GM19324 (cell line): ENCODE measurements around the gene SERPINA10.
"Not testable (repeated sequence)": the region's sequence is repeated elsewhere in the genome, so short reads cannot be mapped to it uniquely, and the experiment has no call there.

Experiments
- ATAC-seq: cut with Tn5 transposase; IDR thresholded peaks from one replicate; pipeline ENCODE4 v1.9.1; 2021; ENCODE audit warnings: mild to moderate bottlenecking, moderate library complexity; ENCODE audit not compliant: unreplicated experiment, low FRiP score

SERPINA10 gene

DNA sequence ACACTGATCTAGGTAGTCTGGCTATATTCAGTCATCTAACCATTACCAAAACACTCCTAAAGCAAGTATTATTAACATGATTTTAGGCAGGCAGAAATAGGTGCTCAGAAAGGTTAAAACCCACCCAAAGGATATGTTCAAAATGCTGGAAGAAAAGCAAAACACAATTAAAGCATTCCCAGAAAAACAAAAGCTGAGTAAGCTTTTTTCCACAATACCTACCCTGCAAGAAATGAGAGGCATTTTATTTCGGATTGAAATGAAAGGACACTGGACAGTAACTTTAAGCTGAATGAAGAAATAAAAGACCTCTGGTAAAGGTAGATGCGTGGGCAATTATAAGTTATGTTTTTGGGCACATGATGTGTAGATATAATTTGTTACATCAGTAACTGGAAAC is 21.8 kb upstream of the SERPINA10 start:
- ATAC-seq = no peak

DNA sequence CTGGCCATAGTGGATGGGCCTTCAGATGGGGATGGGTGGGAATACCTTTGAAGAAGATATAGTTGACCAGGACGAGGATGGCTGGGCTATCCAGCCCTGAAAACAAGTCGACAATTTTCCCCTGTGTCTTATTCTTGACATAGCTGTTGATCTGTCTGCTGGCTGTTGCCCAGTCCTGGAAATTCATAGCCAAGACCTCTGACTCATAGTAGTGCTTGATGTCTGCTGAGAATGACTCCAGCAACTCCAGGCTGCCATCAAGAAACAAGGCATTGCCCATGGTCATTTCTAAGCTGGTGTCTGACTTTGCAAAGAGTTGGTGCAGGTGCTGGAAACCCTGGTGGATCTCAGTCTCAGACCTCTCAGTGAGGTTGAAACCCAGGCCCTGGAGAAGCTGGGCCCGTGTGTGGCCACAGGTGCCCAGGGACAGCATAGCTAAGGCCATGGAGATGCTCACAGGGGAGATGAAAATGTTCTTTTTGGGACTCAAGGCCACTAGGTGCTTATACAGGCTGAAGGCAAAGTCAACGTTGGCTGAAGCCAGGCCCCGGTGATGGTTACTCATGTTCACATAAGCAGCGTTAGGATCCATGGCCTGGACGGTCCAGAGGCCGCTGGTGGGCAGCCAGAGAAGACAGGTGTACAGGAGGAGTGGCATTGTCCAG is 21.1 kb upstream of the SERPINA10 start:
- ATAC-seq = no peak

DNA sequence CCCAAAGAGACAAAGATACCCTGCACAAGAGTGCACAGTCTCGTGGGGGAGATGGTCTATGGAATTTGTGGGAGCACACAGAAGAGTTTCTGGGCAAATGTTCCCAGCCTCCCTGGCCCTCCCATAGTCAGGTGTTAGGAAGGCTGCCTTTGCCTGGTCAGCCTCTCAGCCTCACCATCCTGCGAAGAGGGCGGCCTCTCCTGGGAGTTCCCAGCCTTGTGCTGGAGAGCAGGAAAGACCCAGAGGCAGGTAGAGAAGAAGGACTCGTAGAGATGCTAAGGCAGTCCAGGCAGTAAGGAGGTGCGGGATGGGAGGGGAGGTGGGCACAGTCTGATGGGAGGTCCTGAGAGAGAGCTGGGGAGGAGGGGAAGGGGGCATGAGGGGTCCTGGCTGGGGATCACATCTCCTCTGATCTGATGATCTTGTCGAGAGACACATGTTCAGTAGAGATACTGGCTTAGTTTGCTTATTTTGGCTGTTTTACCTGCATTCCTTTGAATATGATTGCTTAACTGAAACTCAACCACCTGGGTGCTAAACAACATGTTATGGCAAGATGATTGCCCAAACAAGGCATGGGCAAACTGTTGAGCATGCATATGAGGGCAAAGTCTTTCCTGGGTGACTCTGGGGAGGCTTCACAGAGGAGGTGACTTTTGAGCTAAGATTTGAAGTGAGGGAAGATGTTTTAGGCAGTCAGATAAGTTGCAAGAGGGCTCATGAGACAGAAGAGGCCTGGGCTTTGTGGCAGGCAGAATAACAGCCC is 19.6 kb upstream of the SERPINA10 start:
- ATAC-seq = no peak

DNA sequence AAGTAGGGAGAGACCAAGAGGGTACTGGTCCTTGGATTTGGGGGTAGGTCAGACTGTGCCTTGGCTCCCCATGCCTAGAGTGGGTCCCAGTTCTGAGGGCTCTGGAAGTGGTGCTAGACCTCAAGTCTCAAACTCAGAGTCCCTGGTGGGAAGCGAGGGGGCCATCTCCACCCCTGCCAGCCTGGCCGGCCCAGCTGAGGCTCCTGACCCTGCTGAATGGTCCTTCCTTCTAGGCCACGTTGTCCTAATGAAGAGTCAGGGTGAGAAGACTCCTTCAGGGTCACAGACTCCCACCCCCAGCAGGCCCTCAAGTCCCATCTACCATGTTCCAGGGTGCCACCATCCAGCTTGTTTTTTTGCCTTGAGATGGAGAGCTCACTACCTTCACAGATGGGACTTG is 17.2 kb upstream of the SERPINA10 start:
- ATAC-seq = no peak

DNA sequence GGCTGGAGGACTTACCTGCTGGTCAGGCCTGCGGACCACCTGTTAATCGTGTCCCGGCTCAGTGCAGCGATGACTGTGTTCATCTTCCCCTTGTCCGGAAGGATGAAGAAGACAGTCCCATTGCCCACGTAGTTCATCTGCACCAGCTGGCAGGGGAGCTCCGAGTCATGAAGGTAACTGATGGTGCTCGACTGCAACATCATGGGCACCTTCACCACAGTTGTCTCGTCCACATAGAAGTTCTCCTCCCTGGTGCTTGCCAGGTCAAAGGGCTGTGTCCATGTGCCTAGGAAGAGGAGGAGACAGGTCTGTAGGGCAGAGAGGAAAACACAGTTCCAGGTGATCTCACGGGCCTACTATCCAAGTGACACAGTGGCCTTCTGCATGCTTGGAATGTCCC is 16.7 kb upstream of the SERPINA10 start:
- no peak for ATAC-seq

DNA sequence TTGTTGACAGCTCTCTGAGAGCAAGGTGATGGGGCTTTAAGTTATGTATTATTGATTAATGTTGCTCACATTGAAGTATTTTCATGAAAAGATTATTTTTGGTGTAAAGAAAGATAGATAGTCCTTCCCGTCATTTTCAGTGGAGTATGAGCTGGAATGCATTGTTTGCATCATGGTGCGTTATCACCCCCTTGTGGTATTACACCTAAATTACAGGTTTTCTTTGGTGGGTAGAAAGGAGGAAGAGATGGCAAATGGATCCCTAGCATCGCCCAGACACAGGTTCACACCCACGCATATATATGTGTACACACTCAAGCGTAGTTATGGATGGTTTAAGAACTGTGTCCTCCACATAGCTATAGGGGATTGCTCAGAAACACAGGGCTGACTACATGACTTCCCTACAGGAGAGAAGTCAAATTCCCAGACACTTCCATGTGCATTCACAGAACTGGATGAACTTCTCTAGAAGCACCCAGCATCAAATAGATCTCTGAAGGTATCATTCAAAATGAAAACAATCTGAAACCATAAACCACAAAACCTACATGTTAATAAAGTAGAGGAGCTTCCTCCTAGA is 14.4 kb upstream of the SERPINA10 start:
- no peak for ATAC-seq

DNA sequence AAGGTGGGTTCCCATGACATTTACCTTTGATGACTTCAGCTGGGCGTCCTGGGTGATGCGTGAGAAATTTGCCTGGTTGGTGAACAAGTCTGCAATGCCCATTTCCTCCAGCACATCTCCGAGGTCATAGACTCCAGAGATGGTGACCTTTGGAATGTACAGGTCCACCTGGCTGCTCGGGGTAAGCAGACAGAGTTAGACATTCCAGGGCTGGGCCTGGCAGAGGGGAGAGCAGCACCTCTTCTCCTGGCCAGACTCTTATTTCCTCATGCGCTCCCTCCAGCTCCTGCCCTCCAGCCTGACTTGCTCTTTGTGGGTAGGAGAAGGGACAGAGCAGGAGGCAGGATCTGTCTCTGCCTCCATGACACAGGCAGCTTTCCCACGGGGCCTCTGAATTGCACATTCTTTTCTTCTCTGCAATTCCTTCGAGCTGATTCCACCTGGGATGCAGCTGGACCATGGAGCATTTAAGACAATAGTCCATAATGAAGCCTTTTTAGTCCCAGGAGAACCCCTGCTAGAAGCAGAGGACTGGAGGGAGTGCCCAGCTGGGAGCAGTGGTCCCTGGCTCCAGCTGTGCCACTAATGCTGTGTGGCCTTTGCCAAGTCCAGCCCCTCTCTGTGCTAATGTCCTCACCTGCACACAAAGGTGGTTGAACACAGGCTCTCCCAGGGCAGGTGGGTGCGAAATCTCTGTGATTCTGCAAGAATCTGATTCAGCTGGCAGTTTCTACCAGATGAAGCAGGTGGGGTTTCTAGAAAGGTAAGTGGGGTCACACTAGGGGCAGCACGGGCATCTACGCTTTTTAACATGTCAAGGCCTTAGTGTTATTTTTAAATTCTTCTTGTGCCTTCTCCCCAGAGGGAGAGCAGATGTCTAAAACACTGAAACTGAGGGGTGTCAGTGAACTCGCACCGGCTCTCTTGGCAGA is 13.2 kb upstream of the SERPINA10 start:
- no peak for ATAC-seq

DNA sequence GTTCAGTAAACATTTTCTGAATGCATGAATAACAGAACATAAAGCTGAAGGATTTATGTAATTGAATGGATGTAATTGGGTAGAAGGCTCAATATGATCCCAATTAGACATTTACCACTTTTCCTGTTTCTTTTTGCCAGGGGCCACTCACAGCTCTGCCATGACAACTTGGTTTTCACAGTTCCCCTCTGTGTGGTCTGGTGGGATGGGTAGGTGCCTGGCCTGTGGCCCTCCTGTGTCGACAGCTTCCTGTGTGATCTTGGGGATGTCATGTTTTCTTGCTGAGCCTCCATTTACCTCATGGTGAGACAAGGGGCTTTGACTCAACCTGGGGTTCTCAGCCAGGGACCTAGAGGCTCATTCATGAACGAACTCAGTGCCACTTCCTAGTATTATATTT is 12.6 kb upstream of the SERPINA10 start:
- ATAC-seq = no peak

DNA sequence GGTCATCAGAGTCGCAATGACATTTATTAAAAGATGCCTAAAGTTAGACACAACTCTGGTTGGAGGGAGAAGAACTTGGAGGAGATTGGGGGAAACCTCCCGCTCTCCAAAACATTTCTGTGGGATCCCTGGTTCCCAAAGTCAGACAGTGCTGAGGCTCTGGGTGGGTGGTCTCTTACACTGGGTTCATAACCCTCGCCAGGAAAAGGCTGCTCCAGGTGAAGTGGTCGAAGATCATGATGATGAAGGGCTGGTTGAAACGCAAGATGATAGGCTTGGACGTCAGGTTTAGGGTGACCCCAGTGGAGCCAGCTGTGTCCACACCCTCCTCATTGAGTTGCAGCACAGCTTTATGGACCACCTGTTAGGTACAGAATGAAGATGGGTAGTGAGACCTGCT is 11.2 kb upstream of the SERPINA10 start:
- ATAC-seq = no peak

DNA sequence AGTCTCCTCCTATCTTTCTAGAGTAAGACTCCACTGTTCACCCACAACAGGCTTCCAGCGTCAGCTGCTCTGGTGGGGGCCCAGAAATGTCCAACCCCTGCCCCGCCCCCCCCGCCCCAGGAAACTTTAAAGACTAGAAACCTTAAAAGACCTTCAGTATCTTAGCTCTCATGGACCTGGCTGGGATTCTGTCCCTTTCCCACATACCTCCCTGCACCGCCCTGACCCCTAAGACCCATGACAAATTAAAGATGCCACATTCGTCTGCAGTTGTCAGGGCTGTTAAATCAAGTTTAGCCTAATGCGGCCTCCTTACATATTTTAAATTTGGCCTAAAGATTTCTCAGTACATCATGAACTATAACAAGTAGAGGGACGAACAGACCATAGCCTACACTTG is 10.0 kb upstream of the SERPINA10 start:
- no peak for ATAC-seq

DNA sequence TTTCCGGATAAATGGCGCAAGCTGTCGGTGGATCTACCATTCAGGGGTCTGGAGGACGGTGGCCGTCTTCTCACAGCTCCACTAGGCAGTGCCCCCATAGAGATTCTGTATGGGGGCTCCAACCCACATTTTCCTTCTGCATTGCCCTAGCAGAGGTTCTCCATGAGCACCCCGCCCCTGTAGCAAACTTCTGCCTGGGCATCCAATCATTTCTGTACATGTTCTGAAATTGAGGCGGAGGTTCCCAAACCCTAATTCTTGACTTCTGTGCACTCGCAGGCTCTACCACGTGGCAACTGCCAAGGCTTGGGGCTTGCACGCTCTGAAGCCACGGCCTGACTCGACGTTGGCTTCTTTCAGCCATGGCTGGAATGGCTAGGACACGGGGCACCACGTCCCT is 5.1 kb upstream of the SERPINA10 start:
- ATAC-seq = no peak

DNA sequence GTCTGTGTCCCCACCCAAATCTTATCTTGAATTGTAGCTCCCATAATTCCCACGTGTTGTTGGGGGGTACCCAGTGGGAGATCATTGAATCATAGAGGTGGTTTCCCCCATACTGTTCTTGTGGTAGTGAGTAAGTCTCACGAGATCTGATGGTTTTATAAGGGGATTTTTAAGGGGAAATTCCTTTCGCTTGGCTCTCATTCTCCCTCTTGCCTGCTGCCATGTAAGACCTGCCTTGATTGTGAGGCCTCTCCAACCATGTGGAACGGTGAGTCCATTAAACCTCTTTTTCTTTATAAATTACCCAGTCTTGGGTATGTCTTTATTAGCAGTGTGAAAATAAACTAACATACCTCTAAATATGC is 3.1 kb upstream of the SERPINA10 start:
- not testable (repeated sequence) for ATAC-seq

DNA sequence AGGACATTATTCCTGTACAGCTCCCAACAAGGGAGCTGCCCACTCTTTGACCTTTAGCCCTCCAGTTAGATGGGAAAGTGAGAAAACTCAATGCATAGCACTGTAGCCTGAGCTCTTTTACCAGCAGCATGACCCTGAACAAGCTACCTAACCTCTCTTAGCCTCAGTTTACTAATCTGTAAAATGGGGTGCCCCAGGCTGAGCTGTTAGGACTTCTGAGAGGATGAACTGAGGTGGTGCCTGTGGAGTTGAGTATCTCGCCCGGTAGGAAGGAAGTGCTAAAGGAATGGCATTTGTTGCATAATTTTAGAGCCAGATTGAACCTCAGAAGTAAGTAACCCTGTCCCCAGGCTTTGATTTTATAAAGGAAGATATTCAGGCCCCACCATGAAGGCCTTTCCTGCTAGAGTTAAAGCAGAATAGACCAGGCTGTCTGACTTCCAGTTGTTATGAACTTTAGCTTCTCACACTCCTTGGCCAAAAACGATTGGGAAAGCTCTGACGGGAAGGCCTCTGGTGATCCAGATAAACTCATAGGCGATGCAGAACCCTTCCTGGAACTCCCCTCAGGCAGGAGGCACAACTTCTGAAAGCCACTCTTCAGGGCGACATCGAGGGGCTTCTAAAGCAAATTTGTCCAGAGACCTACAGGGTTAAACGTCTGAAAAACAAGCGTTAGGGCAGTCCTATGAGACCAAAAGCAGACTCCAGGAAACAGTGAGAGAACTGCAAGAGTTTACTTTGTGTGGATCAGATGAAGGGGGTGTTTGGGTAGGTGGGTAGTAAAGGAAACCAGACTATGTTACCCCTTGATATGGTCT is 2.5 kb upstream of the SERPINA10 start:
- ATAC-seq = no peak

DNA sequence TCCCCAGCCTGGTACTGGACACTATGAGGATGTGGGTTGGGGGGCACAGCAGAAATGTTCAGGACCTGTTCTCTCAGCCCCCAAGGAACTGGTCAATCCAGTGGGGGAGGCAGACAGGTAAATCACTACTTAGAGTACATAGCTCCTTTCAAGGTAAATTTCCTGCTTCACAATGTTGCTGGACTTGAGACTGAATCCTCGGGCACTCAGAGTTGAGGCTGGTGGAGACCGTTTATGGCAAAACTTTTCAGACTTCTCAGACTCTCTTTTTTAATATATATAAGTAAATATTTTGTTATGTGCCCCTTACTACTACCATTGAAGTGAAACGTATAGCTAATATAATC is 483 bp upstream of the SERPINA10 start:
- no peak for ATAC-seq

DNA sequence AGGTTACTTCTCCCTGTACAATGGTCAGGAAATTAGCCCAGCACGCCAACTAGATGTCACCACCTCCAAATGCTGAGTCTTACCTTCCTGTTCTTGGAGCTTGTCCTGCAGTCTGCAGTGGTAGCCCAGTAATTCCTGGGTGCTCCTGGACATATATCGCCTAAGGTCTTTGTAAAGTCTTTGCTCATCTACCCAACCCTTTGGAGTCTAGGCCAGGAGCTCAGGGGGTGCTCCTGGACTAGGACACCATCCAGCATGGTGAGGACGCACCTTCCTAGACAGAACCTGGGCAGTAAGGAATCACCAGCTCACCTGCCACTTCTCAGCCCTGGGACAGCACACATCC is 569 bp downstream of the SERPINA10 start:
- no peak for ATAC-seq

DNA sequence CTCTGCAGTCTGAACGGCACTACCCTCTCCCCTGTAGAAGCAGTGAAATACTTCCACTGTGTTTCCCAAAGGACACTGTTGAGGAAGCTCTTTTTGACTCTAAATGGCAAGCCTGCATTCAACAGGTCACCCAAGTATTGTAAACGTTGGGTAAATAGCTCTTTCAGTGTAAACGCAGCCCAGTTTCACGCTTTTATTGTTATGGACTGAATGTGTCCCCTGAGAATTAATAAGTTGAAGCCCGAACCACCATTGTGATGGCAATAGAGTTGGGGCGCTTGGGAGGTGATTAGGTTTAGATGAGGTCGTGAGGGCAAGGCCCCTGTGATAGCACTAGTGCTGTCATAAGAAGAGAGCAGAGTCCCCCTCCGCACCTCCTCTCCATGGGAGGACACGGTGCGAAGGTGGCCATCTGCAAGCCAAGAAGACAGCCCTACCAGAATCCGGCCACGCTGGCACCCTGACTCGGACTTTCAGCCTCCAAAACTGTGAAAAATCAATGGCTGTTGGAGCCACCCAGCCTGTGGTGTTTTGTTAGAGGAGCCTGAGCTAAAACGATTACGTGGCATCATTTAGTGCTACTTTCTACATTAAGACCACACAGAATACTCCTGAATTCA is 1.1 kb downstream of the SERPINA10 start:
- ATAC-seq = no peak

DNA sequence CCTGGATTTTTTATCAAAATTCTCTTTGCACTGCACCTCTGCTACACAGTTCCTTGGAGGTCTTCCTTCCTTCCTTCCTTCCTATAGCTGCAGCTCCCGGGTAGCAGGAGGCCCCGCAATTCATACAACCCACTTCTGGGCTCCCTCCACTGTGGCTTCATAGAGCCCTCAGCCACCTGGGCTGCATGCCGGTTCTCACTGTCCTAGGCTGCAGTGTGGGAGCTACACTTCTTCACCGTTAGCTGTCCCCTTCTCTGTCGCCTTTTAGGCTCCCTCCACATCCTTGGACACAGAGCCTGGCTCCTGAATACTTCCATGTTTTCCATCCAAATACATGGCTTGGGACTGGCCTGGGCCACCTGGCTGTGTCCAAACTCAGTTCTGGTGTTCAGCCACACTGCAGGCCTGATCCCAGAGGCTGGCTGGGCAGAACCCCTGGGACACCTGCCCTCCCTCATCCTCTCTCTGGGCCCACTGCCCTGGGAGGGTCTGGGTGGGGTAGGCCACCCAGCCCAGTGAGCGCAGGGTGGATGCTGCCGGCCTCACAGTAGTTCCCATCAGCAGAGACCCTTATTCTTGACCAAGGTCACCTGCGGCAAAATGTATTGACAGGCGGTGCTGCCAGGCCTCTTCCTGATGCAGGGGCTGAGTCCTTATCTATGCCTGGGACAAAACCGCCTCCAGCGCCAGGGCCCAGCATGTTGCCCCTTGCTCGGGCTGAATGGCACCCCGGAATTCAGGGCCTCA is 1.7 kb downstream of the SERPINA10 start:
- no peak for ATAC-seq

DNA sequence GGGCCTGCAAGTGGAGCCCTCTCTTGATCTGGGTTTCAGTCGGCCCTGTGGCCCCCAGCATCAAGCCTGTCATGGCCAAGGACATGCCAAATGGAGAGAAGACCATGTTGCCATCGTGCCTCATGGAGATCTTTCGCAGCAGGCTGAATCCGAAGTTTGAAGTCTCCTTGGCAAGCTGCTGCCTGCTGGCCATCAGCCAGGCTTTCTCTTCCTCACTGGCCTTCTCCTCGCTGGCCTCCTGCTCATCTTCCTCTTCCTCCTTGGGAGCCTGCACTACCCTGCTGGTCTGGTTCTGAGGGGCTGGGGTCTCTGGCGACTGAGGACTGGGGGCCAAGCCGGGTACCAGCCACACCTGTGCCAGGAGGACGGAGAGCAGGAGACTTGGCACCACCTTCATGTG is 2.9 kb downstream of the SERPINA10 start:
- no peak for ATAC-seq
